GM21529 (cell line): ENCODE measurements around the gene TANK.
"Not testable (repeated sequence)": the region's sequence is repeated elsewhere in the genome, so short reads cannot be mapped to it uniquely, and the experiment has no call there.

ENCODE experiments used
- ATAC-seq: cut with Tn5 transposase; IDR thresholded peaks from one replicate; pipeline ENCODE4 v1.9.1; 2021; ENCODE audit not compliant: unreplicated experiment

The TANK gene

GRCh38 chr2:161165811-161166210, 5.6 kb downstream of the TANK start:
- peak; percentile 34 for ATAC-seq

GRCh38 chr2:161166538-161167409, 6.5 kb downstream of the TANK start:
- peak; percentile 77 for ATAC-seq

GRCh38 chr2:161169335-161169734, 9.1 kb downstream of the TANK start:
- no peak for ATAC-seq

- ATAC-seq = no peak
Measured at GRCh38 chr2:161170377-161170776, 10.1 kb downstream of the TANK start.

- no peak for ATAC-seq
Measured at GRCh38 chr2:161170958-161171932, 11.0 kb downstream of the TANK start.

GRCh38 chr2:161172901-161173540, 12.8 kb downstream of the TANK start:
- peak; percentile 70 for ATAC-seq

- ATAC-seq = no peak
Measured at GRCh38 chr2:161173541-161174194, 13.4 kb downstream of the TANK start.

- ATAC-seq = no peak
Measured at GRCh38 chr2:161177969-161178368, 17.7 kb downstream of the TANK start.

- no peak for ATAC-seq
Measured at GRCh38 chr2:161178756-161179155, 18.5 kb downstream of the TANK start.

- ATAC-seq = no peak
Measured at GRCh38 chr2:161190050-161190449, 29.8 kb downstream of the TANK start.

- ATAC-seq = not testable (repeated sequence)
Measured at GRCh38 chr2:161195602-161196001, 35.4 kb downstream of the TANK start.

GRCh38 chr2:161199912-161200701, 39.9 kb downstream of the TANK start:
- peak; percentile 80 for ATAC-seq

GRCh38 chr2:161204846-161205245, 44.6 kb downstream of the TANK start:
- no peak for ATAC-seq

- ATAC-seq = no peak
Measured at GRCh38 chr2:161206471-161207032, 46.3 kb downstream of the TANK start.

- no peak for ATAC-seq
Measured at GRCh38 chr2:161207941-161208340, 47.7 kb downstream of the TANK start.

GRCh38 chr2:161208527-161209139, 48.4 kb downstream of the TANK start:
- no peak for ATAC-seq

GRCh38 chr2:161209902-161210301, 49.7 kb downstream of the TANK start:
- no peak for ATAC-seq

- no peak for ATAC-seq
Measured at GRCh38 chr2:161217597-161218185, 57.5 kb downstream of the TANK start.

- no peak for ATAC-seq
Measured at GRCh38 chr2:161219211-161219610, 59.0 kb downstream of the TANK start.
